HG02870 (cell line): ENCODE results near the gene RAB28.

Experiments used
- ATAC-seq: cut with Tn5 transposase; IDR thresholded peaks from one replicate; pipeline ENCODE4 v1.9.1; 2021; ENCODE audit warnings: mild to moderate bottlenecking, moderate library complexity; ENCODE audit not compliant: unreplicated experiment

RAB28 gene

GRCh38 chr4:13323921-13324320 lies 160.2 kb downstream of the RAB28 start:
- no peak for ATAC-seq

- no peak for ATAC-seq
Measured at GRCh38 chr4:13322681-13323101, 161.4 kb downstream of the RAB28 start.
